HUES6 (cell line): ENCODE measurements around the gene CCRL2.

ENCODE experiments used
- H3K27ac ChIP-seq: 2 replicates; pipeline ENCODE4 v1.7.0; 2013; ENCODE audit warnings: low read depth, mild to moderate bottlenecking, low read length, inconsistent platforms
- H3K27me3 ChIP-seq: 2 replicates; pipeline ENCODE4 v1.6.1; 2013; ENCODE audit warnings: low read length; ENCODE audit not compliant: control insufficient read depth, insufficient read depth
- H3K36me3 ChIP-seq: 2 replicates; pipeline ENCODE4 v1.6.1; 2013; ENCODE audit warnings: low read length; ENCODE audit not compliant: control insufficient read depth, insufficient read depth
- H3K4me1 ChIP-seq: 2 replicates; pipeline ENCODE4 v1.6.1; 2013; ENCODE audit warnings: low read length; ENCODE audit not compliant: control insufficient read depth, insufficient read depth
- H3K4me3 ChIP-seq: 2 replicates; pipeline ENCODE4 v1.5.1; 2013; ENCODE audit warnings: low read depth, low read length
- H3K9ac ChIP-seq: one replicate; pipeline ENCODE4 v1.6.1; 2013; ENCODE audit warnings: mild to moderate bottlenecking, low read length
- H3K9me3 ChIP-seq: 2 replicates; pipeline ENCODE4 v1.6.1; 2013; ENCODE audit warnings: low read depth, low read length; ENCODE audit not compliant: control insufficient read depth, insufficient read depth

The CCRL2 gene

GRCh38 chr3:46453526-46454208, 46.6 kb downstream of the CCRL2 start:
- Histone ChIP-seq H3K4me1 (no peaks in the 10 kb centered on the region), H3K27me3 (no peaks in the 10 kb centered on the region), H3K4me3 (no peak overlapping the region)

GRCh38 chr3:46454209-46454595, 47.1 kb downstream of the CCRL2 start:
- Histone ChIP-seq H3K27ac (no peak overlapping the region), H3K4me1 (no peaks in the 10 kb centered on the region), H3K27me3 (no peaks in the 10 kb centered on the region), H3K4me3 (no peak overlapping the region), H3K36me3 (no peaks in the 10 kb centered on the region), H3K9ac (no peak overlapping the region), H3K9me3 (no peaks in the 10 kb centered on the region)

More at GRCh38 chr3:46453526-46454208, 46.6 kb downstream of the CCRL2 start:
- H3K9me3 ChIP-seq = no peaks in the 10 kb centered on the region
- no peaks in the 10 kb centered on the region for H3K36me3 ChIP-seq
- H3K27ac ChIP-seq = no peak overlapping the region
- no peak overlapping the region for H3K9ac ChIP-seq

- Histone ChIP-seq H3K4me3 (no peak overlapping the region), H3K9me3 (no peaks in the 10 kb centered on the region), H3K27ac (no peak overlapping the region), H3K36me3 (no peaks in the 10 kb centered on the region), H3K27me3 (no peaks in the 10 kb centered on the region), H3K9ac (no peak overlapping the region), H3K4me1 (no peaks in the 10 kb centered on the region)
Measured at GRCh38 chr3:46454606-46455005, 47.5 kb downstream of the CCRL2 start.

GRCh38 chr3:46455231-46456115, 48.4 kb downstream of the CCRL2 start:
- Histone ChIP-seq H3K4me1 (no peaks in the 10 kb centered on the region), H3K4me3 (no peak overlapping the region), H3K27me3 (no peaks in the 10 kb centered on the region), H3K9me3 (peaks cover 4% of the 10 kb centered on the region; the same call in 1 of the 2 replicates), H3K36me3 (no peaks in the 10 kb centered on the region), H3K9ac (no peak overlapping the region), H3K27ac (no peak overlapping the region)

- Histone ChIP-seq H3K9ac (no peak overlapping the region), H3K4me3 (no peak overlapping the region), H3K27me3 (no peaks in the 10 kb centered on the region), H3K36me3 (no peaks in the 10 kb centered on the region), H3K9me3 (peaks cover 6% of the 10 kb centered on the region; the same call in 1 of the 2 replicates), H3K27ac (no peak overlapping the region), H3K4me1 (no peaks in the 10 kb centered on the region)
Measured at GRCh38 chr3:46456118-46456517, 49.1 kb downstream of the CCRL2 start.
